Measurements from ENCODE around the gene POLRMT.
"Not testable (repeated sequence)": the region's sequence is repeated elsewhere in the genome, so short reads cannot be mapped to it uniquely, and the experiment has no call there.

The POLRMT gene

GRCh38 chr19:624433-625109, 8.8 kb downstream of the POLRMT start:
- no peak for DNase-seq

- DNase-seq: no peak
These were observed 9.4 kb downstream of the POLRMT start for GRCh38 chr19:623974-624373.

- no peak for DNase-seq
These were observed 10.0 kb downstream of the POLRMT start for GRCh38 chr19:623175-623916.

- no peak for DNase-seq
These were observed 10.7 kb downstream of the POLRMT start for GRCh38 chr19:622666-623065.

GRCh38 chr19:621819-622218, 11.5 kb downstream of the POLRMT start:
- no peak for DNase-seq

- DNase-seq: not testable (repeated sequence)
These were observed 12.1 kb downstream of the POLRMT start for GRCh38 chr19:621191-621590.

- DNase-seq: no peak
These were observed 13.0 kb downstream of the POLRMT start for GRCh38 chr19:620166-620862.

- DNase-seq: no peak
These were observed 13.9 kb downstream of the POLRMT start for GRCh38 chr19:619286-620002.

GRCh38 chr19:618674-619285, 14.6 kb downstream of the POLRMT start:
- no peak for DNase-seq

- DNase-seq: no peak
These were observed 15.1 kb downstream of the POLRMT start for GRCh38 chr19:618247-618619.

- DNase-seq: no peak
These were observed 15.6 kb downstream of the POLRMT start for GRCh38 chr19:617551-618246.

- DNase-seq: no peak
These were observed 16.4 kb downstream of the POLRMT start for GRCh38 chr19:616747-617526.

- no peak for DNase-seq
These were observed 17.2 kb downstream of the POLRMT start for GRCh38 chr19:616062-616700.

- peak; percentile 16 for DNase-seq
These were observed 17.7 kb downstream of the POLRMT start for GRCh38 chr19:615619-616018.

GRCh38 chr19:613732-614567, 19.4 kb downstream of the POLRMT start:
- no peak for DNase-seq

- DNase-seq: no peak
These were observed 20.4 kb downstream of the POLRMT start for GRCh38 chr19:612941-613340.

- DNase-seq: no peak
These were observed 21.9 kb downstream of the POLRMT start for GRCh38 chr19:611481-611868.

GRCh38 chr19:610801-611480, 22.4 kb downstream of the POLRMT start:
- DNase-seq: no peak

GRCh38 chr19:610071-610800, 23.1 kb downstream of the POLRMT start:
- no peak for DNase-seq

Measured in suppressor macrophage treated with lipopolysaccharide for 4 hours (primary cell).